HG02763 (cell line): Measurements from ENCODE around the gene SRP54.
A peak's percentile ranks its signal among the peaks of the same experiment; 100 is the strongest.
"Not testable (repeated sequence)": the region's sequence is repeated elsewhere in the genome, so short reads cannot be mapped to it uniquely, and the experiment has no call there.

Experiments
- ATAC-seq: cut with Tn5 transposase; IDR thresholded peaks from one replicate; pipeline ENCODE4 v1.9.1; 2021; ENCODE audit warnings: mild to moderate bottlenecking, moderate library complexity; ENCODE audit not compliant: unreplicated experiment

SRP54 gene

GRCh38 chr14:34982421-34983147 is at the start of gene SRP54:
TSS of gene SRP54 (plus strand) at chr14:34982992. CDS start at chr14:34996710, 13,718 bp downstream.
- peak; percentile 81 for ATAC-seq

DNA sequence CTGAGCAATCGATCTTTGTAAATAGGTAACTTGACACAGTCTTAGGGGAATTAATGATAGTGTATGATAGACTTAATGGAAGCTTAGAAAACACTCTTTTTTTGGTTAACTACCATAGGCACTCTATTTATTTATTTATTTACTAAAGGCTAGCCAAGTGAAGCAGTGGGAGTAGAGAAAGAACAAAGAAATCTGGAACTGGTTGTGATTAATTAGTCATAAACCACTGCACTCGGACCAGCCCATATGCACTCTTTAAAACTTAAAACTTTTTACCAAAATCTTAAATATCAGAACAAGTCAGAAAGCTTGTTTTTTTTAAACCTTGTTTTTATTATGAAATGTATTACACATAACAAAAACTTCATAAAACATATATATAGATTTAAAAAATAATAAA is 49.5 kb upstream of the SRP54 start:
- no peak for ATAC-seq

- ATAC-seq = no peak
These were observed 47.3 kb upstream of the SRP54 start for GRCh38 chr14:34935488-34935887.

DNA sequence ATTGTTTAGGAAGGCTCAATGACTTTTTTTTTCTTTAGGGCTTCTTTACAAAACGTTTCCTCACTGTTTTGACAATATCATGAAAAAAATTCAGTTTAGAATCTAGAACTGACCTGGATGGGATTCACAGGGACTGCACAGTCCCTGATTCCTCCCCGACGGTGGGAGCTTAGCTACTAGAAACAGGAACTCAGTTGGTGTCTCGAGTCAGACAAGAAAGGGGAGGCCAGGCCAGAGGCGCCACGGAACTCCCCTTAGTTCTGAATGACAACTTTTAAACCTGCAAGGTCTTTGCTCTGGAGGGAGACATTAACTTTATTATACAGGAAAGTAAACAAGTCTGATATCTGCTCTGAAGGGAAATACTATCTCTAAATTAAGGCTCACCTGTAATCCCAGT is 45.4 kb upstream of the SRP54 start:
- no peak for ATAC-seq

DNA sequence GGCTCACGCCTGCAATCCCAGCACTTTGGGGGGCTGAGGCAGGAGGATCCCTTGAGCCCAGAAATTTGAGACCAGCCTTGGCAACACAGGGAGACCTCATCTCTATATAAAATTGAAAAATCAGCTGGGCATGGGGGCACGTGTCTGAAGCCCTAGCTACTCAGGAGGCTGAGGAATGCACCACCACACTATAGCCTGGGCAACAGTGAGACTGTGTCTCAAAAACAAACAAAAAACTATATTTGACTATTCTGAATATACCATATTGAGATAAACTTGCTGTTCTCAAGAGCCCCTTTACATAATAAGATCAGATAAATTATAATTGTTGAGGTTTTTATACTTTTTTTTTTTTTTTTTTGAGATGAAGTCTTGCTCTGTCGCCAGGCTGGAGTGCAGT is 44.9 kb upstream of the SRP54 start:
- no peak for ATAC-seq

- ATAC-seq = no peak
These were observed 39.3 kb upstream of the SRP54 start for GRCh38 chr14:34943506-34943905.

DNA sequence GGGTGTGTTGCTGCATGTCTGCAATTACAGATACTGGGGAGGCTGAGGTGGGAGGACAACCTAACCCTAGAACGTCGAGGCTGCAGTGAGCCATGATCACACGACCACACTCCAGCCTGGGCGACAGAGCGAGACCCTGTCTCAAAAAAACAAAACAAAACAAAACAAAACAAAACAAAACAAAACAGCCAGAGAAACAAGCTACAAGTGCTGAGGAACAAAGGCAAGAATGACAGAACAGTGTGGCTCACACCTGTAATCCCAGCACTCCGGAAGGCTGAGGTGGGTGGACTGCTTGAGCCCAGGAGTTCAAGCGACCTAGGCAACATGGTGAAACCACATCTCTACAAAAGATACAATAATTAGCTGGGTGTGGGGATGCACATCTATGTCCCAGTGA is 38.0 kb upstream of the SRP54 start:
- no peak for ATAC-seq

DNA sequence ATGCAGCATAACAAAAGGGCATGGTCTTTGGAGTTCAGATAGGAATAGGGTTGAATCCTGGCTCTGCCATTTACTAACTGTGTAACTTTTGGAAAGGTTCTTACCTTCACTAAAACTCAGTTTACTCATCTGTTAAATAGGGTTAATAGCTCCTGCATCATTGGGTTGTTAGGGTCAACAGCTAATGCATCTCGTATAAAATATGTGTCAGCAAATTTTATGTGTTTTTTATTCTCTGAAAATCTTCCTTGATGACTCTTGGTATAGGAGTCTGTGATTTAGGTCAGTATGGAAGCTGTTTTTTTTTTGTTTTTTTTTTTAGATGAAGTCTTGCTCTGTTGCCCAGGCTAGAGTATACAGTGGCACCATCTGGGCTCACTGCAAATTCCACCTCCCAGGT is 36.1 kb upstream of the SRP54 start:
- no peak for ATAC-seq

GRCh38 chr14:34951286-34951685 is 31.5 kb upstream of the SRP54 start:
- no peak for ATAC-seq

DNA sequence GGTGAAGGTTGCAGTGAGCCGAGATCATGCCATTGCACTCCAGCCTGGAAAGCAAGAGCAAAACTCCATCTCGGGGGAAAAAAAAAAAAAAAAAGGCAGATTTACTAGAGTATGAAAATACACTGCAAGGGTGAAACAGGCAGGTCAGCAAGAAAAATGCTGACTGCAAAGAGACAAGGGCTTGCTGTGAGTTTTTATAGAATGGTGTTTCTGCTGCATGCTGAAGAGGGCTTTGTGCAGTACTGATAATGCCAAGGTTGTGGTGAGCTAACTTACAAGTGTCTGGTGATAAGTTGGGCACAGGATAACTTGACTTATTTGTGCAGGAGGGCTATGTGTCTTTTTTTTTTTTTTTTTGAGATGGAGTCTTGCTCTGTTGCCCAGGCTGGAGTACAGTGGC is 25.9 kb upstream of the SRP54 start:
- ATAC-seq = no peak

- no peak for ATAC-seq
These were observed 25.0 kb upstream of the SRP54 start for GRCh38 chr14:34957771-34958286.

GRCh38 chr14:34962106-34962505 is 20.7 kb upstream of the SRP54 start:
- not testable (repeated sequence) for ATAC-seq

DNA sequence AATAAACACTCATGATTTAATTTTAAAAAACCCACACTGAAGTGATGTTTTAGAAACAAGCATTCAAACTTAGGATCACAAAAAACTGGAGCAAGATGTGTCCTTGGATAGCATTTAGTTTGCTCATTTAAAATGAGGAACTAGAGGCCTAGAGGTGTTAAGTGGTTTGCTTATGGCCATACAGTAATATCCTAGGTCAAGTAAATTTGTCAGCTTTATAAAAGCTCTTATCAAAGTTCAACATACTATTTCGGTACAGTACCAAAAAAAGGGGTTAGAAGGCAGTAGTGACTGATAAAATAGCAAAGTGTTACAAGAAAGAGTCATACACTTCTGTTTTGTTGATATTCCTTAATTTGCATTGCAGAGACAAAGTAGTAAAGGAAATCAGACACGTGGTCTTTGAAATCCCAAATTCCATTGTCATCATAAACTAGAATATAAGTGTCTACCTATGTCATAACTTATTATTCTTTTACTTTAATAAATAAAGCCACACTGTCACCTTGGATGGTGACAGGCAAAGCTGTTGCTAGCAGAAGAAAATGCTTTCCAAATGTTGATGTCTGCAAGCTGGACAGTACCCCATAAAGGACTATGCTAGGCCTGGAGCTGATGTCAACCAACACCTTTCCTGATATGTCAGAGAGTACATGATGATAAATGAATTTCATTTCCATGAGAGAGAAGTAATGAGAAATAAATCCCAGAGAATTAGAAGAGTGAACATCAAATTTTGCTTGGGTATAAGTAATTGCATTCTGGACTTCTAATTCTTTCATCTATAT is 17.6 kb upstream of the SRP54 start:
- ATAC-seq = no peak

GRCh38 chr14:34965912-34966311 is 16.9 kb upstream of the SRP54 start:
- no peak for ATAC-seq

- peak; percentile 92 for ATAC-seq
These were observed 16.4 kb upstream of the SRP54 start for GRCh38 chr14:34966413-34966812.

GRCh38 chr14:34970665-34971064 is 12.1 kb upstream of the SRP54 start:
- ATAC-seq = no peak

GRCh38 chr14:34971381-34971780 is 11.4 kb upstream of the SRP54 start:
- no peak for ATAC-seq

GRCh38 chr14:34971801-34972200 is 11.0 kb upstream of the SRP54 start:
- ATAC-seq = no peak

- no peak for ATAC-seq
These were observed 4.3 kb upstream of the SRP54 start for GRCh38 chr14:34978444-34978843.

- ATAC-seq = no peak
These were observed 2.4 kb upstream of the SRP54 start for GRCh38 chr14:34980337-34980900.

GRCh38 chr14:34981743-34982420 is 910 bp upstream of the SRP54 start:
- ATAC-seq = peak; percentile 8
